ENCODE data around the gene NFKBIB. TPM values are rescaled to one million over a fixed set of nuclear protein-coding genes. Genes with fewer than 3 reads are reported as not detected.
A peak's percentile ranks its signal among the peaks of the same experiment; 100 is the strongest.
"Not testable (repeated sequence)": the region's sequence is repeated elsewhere in the genome, so short reads cannot be mapped to it uniquely, and the experiment has no call there.

Gene NFKBIB
- total RNA-seq, 1 donor from 2014 or later = 23.1 TPM

- intact Hi-C loops (cut with DNase I) = no loop called here
- Histone ChIP-seq H3K4me1 (peaks cover 20% of the 10 kb centered on the region), H3K27me3 (ENCODE audit: low read depth) (no peaks in the 10 kb centered on the region), H3K4me3 (peak overlapping the region; percentile 74), H3K27ac (peak overlapping the region; percentile 98), H3K36me3 (peaks cover 11% of the 10 kb centered on the region), H3K9me3 (no peaks in the 10 kb centered on the region)
- TF ChIP-seq, protein P1, sequence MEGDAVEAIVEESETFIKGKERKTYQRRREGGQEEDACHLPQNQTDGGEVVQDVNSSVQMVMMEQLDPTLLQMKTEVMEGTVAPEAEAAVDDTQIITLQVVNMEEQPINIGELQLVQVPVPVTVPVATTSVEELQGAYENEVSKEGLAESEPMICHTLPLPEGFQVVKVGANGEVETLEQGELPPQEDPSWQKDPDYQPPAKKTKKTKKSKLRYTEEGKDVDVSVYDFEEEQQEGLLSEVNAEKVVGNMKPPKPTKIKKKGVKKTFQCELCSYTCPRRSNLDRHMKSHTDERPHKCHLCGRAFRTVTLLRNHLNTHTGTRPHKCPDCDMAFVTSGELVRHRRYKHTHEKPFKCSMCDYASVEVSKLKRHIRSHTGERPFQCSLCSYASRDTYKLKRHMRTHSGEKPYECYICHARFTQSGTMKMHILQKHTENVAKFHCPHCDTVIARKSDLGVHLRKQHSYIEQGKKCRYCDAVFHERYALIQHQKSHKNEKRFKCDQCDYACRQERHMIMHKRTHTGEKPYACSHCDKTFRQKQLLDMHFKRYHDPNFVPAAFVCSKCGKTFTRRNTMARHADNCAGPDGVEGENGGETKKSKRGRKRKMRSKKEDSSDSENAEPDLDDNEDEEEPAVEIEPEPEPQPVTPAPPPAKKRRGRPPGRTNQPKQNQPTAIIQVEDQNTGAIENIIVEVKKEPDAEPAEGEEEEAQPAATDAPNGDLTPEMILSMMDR (IDR thresholded peaks at IDR 0.05) = no peak
- DNase-seq (peak; percentile 75), ATAC-seq (no peak)
Observed at GRCh38 chr19:38852231-38853044, 47.3 kb upstream of the NFKBIB start.

- DNase-seq (no peak), ATAC-seq (no peak)
- Histone ChIP-seq H3K27ac (peak overlapping the region; percentile 98), H3K4me1 (peaks cover 13% of the 10 kb centered on the region), H3K9me3 (no peaks in the 10 kb centered on the region), H3K36me3 (peaks cover 3% of the 10 kb centered on the region), H3K27me3 (ENCODE audit: low read depth) (no peaks in the 10 kb centered on the region), H3K4me3 (peak overlapping the region; percentile 74)
- intact Hi-C loops (cut with DNase I) = no loop called here
- TF ChIP-seq, protein P1 (IDR thresholded peaks at IDR 0.05) = no peak
Observed at GRCh38 chr19:38853214-38853613, 46.6 kb upstream of the NFKBIB start.

DNA sequence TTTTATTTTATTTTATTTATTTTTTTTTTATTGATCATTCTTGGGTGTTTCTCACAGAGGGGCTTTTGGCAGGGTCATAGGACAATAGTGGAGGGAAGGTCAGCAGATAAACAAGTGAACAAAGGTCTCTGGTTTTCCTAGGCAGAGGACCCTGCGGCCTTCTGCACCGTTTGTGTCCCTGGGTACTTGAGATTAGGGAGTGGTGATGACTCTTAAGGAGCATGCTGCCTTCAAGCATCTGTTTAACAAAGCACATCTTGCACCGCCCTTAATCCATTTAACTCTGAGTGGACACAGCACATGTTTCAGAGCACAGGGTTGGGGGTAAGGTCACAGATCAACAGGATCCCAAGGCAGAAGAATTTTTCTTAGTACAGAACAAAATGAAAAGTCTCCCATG is 44.8 kb upstream of the NFKBIB start:
- H3K27ac ChIP-seq; ATAC-seq; intact Hi-C loops (cut with DNase I); H3K9me3 ChIP-seq; H3K4me3 ChIP-seq; DNase-seq; H3K36me3 ChIP-seq; H3K4me1 ChIP-seq; H3K27me3 ChIP-seq (ENCODE audit: low read depth): not testable (repeated sequence)

- H3K4me1 ChIP-seq; ATAC-seq; H3K36me3 ChIP-seq; H3K27ac ChIP-seq; H3K27me3 ChIP-seq (ENCODE audit: low read depth); DNase-seq; intact Hi-C loops (cut with DNase I); H3K9me3 ChIP-seq; H3K4me3 ChIP-seq: not testable (repeated sequence)
Observed at GRCh38 chr19:38855751-38856150, 44.0 kb upstream of the NFKBIB start.

- TF ChIP-seq, protein P1 (IDR thresholded peaks at IDR 0.05) = no peak
- no peaks in the 10 kb centered on the region for H3K27me3 ChIP-seq (ENCODE audit: low read depth)
- DNase-seq (no peak), ATAC-seq (no peak)
- H3K27ac ChIP-seq = no peak overlapping the region
- H3K9me3 ChIP-seq = no peaks in the 10 kb centered on the region
- no peak overlapping the region for H3K4me3 ChIP-seq
- no peaks in the 10 kb centered on the region for H3K36me3 ChIP-seq
- intact Hi-C loops (cut with DNase I) = no loop called here
- peaks cover 8% of the 10 kb centered on the region for H3K4me1 ChIP-seq
Observed at GRCh38 chr19:38856813-38857212, 43.0 kb upstream of the NFKBIB start.

DNA sequence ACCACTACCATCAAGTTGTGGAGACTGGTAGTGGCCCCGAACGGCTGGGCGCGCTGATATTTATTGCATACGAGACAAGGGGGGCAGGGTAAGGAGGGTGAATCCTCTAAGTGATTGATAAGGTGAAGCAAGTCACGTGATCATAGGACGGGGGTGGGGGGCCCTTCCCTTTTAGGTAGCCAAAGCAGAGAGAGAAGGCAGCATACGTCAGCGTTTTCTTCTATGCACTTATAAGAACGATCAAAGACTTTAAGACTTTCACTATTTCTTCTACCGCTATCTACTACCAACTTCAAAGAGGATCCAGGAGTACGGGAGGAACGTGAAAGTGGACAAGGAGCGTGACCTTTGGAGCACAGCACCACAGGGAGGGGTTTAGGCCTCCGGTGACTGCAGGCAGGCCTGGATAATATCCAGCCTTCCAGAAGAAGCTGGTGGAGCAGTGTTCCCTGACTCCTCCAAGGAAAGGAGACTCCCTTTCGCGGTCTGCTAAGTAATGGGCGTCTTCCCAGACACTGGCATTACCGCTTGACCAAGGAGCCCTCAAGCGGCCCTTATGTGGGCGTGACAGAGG is 40.1 kb upstream of the NFKBIB start:
- ATAC-seq; H3K4me3 ChIP-seq; H3K9me3 ChIP-seq; intact Hi-C loops (cut with DNase I); H3K36me3 ChIP-seq; H3K27me3 ChIP-seq (ENCODE audit: low read depth); H3K27ac ChIP-seq; DNase-seq: not testable (repeated sequence)
- peaks cover 28% of the 10 kb centered on the region for H3K4me1 ChIP-seq

DNA sequence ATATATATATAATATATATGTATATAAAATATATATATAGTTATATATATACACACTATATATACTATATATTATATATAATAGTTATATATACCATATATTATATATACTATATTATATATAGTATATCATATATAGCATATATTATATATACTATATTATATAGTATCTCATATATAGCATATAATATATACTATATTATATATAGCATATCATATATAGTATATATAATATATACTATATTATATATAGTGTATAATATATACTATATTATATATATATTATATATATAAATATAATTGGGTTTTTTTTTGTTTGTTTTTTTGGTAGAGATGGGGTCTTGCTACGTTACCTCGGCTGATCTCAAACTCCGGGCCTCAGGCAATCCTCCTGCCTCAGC is 38.4 kb upstream of the NFKBIB start:
- H3K27me3 ChIP-seq (ENCODE audit: low read depth) = no peaks in the 10 kb centered on the region
- intact Hi-C loops (cut with DNase I) = no loop called here
- H3K4me3 ChIP-seq = no peak overlapping the region
- H3K9me3 ChIP-seq = no peaks in the 10 kb centered on the region
- no peak overlapping the region for H3K27ac ChIP-seq
- DNase-seq (no peak), ATAC-seq (no peak)
- TF ChIP-seq, protein P1 (IDR thresholded peaks at IDR 0.05) = no peak
- H3K4me1 ChIP-seq = peaks cover 36% of the 10 kb centered on the region
- no peaks in the 10 kb centered on the region for H3K36me3 ChIP-seq

All from lower lobe of right lung (tissue), 2 donors.